ENCODE measurements around the gene HECW1.

GRCh38 chr7:43480581-43480980 lies 368.1 kb downstream of the HECW1 start:
- no peak for TF ChIP-seq CREB1 (CRISPR knock-in tag; IDR thresholded peaks at IDR 0.05; ENCODE audit: low read depth)
- no peak for TF ChIP-seq CTCF (conservative IDR thresholded peaks at IDR 0.05; ENCODE audit: low read depth in 2 of 2)
- TF ChIP-seq POLR2AphosphoS5 (IDR thresholded peaks at IDR 0.05; ENCODE audit: low read depth), result no peak
- no peak for TF ChIP-seq EZH2phosphoT487 (IDR thresholded peaks at IDR 0.05; ENCODE audit: unreplicated experiment)
- no peak for TF ChIP-seq ZNF114 (CRISPR knock-in tag; IDR thresholded peaks at IDR 0.05)
- no peak for TF ChIP-seq EZH2 (IDR thresholded peaks at IDR 0.05; ENCODE audit: low read depth, unreplicated experiment)
- TF ChIP-seq JUNB (IDR thresholded peaks at IDR 0.05; ENCODE audit: unreplicated experiment), result no peak
- no peak for TF ChIP-seq REST (IDR thresholded peaks at IDR 0.05; ENCODE audit: unreplicated experiment)
- TF ChIP-seq STAT1 (IDR thresholded peaks at IDR 0.05; ENCODE audit: unreplicated experiment), result no peak
- no peak for TF ChIP-seq NANOG (IDR thresholded peaks at IDR 0.05; ENCODE audit: borderline replicate concordance)
- no peak for TF ChIP-seq ZNF331 (CRISPR knock-in tag; IDR thresholded peaks at IDR 0.05; ENCODE audit: low read depth)
